OCI-LY1 (cell line): ENCODE data around the gene UCKL1.

Experiments
- CTCF ChIP-seq: fragments of 200-600 bp; sonication (generic), shearing (Covaris generic); IDR thresholded peaks from 2 replicates; pipeline ENCODE4 v1.5.1; 2017; ENCODE audit warnings: mild to moderate bottlenecking, antibody characterized with exemption, low read length, moderate library complexity, mixed read lengths
- EZH2 ChIP-seq: fragments of 200-600 bp; sonication (generic), shearing (Covaris generic); IDR thresholded peaks from 2 replicates; pipeline ENCODE4 v1.8.0; 2017; ENCODE audit warnings: borderline replicate concordance, mixed run types, mild to moderate bottlenecking, antibody characterized with exemption, low read length, moderate library complexity, mixed read lengths

DNA sequence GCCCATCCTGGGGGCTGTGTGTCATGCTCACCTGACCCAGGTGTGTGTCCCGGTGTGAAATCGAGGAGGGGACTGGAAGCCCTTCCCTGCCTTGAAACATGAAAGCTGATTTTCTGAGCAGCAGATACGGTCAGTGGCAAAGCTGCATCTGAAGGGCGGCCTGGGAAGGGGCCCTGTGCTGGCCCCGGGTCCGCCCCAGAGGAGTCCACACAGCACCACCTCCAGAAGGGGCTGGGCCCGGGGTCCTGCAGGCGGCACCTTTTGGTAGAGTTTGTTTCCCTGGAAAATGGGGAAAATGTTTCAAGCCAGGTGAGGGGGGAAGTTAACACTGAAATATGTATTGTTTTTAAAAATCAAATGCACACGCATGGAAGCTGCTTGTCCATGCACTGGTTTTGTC is 20.8 kb downstream of the UCKL1 start:
- TF ChIP-seq CTCF: no peak
- TF ChIP-seq EZH2: no peak
